HG03097 (cell line): Measurements from ENCODE around the gene KCTD11.
A peak's percentile ranks its signal among the peaks of the same experiment; 100 is the strongest.
"Not testable (repeated sequence)": the region's sequence is repeated elsewhere in the genome, so short reads cannot be mapped to it uniquely, and the experiment has no call there.

Experiments
- ATAC-seq: cut with Tn5 transposase; IDR thresholded peaks from one replicate; pipeline ENCODE4 v1.9.1; 2021; ENCODE audit not compliant: unreplicated experiment, low FRiP score

The KCTD11 gene

DNA sequence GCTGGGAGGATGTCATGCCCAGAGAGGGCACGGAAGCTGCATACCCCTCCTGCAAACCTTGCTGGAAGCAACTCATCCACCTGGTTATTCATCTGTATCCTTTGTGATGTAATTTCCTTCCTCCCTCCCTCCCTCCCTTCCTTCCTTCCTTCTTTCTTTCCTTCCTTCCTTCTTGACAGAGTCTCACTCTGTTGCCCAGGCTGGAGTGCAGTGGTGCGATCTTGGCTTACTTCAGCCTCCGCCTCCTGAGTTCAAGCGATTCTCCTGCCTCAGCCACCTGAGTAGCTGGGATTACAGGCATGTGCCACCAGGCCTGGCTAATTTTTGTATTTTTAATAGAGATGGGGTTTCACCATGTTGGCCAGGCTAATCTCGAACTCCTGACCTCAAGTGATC lies 16.6 kb downstream of the KCTD11 start:
- not testable (repeated sequence) for ATAC-seq

DNA sequence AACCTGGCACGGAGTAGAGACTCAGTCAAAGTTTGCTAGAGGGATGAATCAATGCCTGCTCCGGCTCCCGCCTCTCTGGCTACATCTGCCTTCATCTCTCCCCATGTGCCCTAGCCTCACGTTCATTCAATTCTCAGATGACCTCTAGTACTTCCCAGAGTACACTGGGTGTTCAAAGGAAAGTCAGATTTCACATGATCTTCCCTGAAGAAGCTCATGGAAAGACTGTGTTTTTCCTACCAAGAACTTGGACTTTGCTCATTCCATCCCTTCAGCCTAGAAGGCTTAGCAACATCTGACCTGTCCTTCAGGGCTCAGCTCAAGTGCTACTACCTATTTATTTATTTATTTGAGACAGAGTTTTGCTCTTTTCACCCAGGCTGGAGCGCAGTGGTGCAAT lies 17.9 kb downstream of the KCTD11 start:
- no peak for ATAC-seq

- ATAC-seq: no peak
These were observed 18.9 kb downstream of the KCTD11 start for GRCh38 chr17:7370853-7371252.

DNA sequence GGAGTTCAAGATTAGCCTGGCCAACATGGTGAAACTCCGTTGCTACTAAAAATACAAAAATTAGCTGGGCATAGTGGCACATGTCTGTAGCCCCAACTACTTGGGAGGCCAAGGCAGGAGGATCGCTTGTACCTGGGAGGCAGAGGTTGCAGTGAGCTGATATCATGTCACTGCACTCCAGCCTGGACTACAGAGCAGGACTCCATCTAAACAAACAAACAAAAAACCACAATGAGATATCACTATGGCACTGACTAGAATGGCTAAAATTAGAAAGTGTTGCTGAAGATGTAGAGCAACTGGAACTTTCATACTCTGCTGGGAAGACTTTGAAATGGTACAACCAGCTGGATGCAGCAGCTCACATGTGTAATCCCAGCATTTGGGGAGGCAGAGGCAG lies 22.4 kb downstream of the KCTD11 start:
- ATAC-seq: no peak

- no peak for ATAC-seq
These were observed 27.2 kb downstream of the KCTD11 start for GRCh38 chr17:7379134-7379533.

GRCh38 chr17:7380321-7380720 lies 28.4 kb downstream of the KCTD11 start:
- no peak for ATAC-seq

DNA sequence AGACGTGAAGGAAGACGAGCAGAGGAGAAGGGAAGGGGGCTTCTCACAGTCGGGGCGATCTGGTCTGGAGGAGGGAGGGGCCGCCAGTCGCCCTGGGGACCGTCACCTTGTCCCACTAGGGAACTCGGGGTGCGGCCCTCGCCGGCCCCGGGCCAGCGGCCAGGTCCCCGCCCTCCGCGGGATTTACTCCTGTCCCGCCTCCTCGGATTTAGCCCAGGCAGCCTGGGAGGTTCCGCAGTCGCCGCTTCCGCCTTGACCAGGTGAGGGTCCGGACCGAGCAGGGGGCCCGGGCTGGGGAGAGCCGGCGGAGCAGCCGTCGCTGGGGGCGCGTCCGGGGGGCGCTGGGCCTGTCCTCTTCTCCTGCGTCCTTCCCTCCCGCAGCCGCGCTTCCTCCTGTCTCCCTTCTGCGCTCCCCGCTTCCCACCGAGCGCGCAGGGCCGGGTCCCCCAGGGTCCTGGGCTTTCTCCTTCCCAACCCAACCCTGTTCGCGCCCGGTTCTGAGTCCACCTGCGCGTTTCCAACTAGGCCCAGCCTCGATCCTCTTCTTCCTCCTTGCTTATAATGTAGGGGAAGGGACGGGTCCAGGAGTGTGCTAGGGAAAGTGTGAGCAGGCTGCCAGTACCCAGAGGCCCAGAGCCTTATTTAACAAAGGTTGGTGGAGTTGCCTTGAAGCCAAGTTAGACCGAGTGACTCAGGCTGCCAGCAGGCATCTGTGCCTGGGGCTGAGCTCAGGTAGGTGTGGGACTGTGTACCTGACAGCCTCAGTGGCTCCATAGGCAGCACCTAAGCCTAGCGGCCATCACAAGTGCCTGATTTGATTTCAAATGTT lies 29.1 kb downstream of the KCTD11 start, which contains the start of gene TNK1:
Gene TNK1 (plus strand): TSS at position 235 of the 829 bp plus-strand sequence. CDS start 1,838 bp downstream, outside the sequence.
- ATAC-seq: no peak

DNA sequence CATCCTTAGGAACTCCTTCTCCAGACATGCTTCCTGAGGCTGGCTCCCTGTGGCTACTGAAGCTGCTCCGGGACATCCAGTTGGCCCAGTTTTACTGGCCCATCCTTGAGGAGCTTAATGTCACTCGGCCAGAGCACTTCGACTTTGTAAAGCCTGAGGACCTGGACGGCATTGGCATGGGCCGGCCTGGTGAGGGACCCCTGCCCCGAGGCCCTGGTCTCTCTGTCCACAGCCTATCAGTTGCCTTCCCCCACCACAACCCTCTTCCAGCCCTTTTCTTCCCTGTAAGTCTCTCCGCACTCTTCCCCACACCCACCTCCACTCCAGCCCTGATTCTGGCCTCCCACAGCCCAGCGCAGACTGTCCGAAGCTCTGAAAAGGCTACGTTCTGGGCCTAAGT lies 30.9 kb downstream of the KCTD11 start:
- ATAC-seq: no peak

DNA sequence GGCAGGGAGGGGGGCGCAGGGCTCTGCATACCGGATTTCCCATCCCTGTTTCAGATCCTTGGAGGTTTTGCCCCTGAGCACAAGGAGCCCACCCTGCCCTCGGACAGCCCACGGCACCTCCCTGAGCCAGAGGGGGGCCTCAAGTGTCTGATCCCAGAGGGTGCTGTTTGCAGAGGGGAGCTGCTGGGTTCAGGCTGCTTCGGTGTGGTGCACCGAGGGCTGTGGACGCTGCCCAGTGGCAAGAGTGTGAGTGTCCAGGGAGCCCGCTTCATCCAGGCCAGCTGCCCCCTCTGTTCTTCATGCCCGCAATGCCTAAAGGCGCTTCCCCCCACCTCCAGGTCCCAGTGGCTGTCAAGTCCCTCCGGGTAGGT lies 31.4 kb downstream of the KCTD11 start:
- ATAC-seq: no peak

DNA sequence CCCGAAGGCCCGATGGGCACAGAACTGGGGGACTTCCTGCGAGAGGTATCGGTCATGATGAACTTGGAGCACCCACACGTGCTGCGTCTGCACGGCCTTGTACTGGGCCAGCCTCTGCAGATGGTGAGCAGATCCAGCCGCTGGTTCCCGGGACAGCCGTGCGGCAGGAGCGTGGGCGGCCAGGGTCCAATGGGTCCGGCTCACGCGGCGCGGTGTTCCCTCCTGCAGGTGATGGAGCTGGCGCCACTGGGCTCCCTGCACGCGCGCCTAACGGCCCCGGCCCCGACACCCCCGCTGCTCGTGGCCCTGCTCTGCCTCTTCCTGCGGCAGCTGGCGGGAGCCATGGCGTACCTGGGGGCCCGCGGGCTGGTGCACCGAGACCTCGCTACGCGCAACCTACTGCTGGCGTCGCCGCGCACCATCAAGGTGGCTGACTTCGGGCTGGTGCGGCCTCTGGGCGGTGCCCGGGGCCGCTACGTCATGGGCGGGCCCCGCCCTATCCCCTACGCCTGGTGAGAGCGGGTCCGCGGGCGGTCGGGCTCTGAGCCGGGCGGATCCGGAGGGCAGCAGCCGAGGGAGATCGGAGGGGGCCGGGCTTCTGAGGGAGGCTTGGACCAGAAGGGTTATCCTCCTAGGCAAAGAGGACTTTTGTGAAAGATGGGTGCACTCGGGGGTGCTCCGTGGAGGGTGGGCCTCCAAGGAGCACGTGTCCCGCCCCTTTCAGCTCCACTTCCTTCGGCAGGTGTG lies 32.0 kb downstream of the KCTD11 start:
- no peak for ATAC-seq

- ATAC-seq: no peak
These were observed 32.6 kb downstream of the KCTD11 start for GRCh38 chr17:7384489-7385081.

DNA sequence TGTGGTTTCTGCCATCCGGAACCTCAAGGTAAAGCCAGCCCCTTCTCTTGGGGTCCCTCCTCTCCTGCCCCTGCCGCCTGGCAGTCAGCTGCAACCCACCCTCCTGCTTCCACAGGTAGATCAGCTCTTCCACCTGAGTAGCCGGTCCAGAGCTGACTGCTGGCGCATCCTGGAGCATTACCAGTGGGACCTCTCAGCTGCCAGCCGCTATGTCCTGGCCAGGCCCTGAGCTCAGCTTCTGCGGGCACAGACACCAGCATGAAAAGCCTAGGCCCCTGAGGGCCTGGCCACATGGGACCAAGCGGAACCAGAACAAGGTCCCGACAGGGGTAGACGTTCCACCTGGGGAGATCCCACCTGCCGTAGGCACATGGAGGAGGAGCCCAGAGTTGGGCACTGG lies 36.9 kb downstream of the KCTD11 start:
- ATAC-seq: no peak

- no peak for ATAC-seq
These were observed 38.3 kb downstream of the KCTD11 start for GRCh38 chr17:7389924-7390910.

DNA sequence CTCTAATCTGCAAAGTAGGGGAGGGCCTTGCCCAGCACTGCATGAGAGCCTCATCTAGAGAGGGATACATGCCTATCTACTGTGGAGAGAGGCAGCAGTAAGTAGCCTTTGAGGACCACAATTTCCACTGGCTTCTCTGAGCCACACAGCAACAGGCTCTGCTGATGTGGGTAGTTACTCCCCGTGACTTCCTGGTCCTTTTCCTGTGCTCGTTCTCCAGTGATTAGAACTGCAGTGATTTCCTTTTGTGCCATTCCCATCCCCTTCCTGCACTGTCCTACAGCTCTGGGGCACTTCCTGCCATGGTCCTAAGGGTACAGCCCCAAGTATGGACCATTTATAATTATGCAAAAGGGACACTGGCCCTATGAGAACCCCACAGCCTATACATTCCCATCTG lies 39.3 kb downstream of the KCTD11 start:
- no peak for ATAC-seq

- ATAC-seq: no peak
These were observed 41.0 kb downstream of the KCTD11 start for GRCh38 chr17:7392696-7393612.

- ATAC-seq: peak; percentile 27
These were observed 41.9 kb downstream of the KCTD11 start for GRCh38 chr17:7393613-7394451.

- peak; percentile 64 for ATAC-seq
These were observed 42.7 kb downstream of the KCTD11 start, which contains the start of gene PLSCR3 for GRCh38 chr17:7394452-7395191. Gene PLSCR3, minus strand, starts transcription at chr17:7394525. Its CDS starts 415 bp downstream, at chr17:7394110.

DNA sequence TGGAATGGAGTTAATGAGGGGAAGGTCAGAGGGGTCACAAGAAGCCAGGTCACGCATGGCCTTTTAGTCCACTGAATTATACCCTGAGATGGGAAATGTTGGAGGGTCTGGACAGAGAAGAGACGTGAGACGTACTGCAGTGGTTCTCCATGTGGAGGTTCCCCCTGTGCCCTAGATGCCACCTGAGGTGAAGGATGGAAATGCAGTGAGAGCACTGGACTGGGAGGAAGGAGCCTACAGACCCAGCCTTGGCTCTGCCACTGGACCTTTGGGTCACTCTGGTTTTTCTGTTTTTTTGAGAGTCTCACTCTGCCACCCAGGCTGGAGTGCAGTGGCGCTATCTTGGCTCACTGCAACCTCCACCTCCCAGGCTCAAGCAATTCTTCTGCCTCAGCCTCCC lies 44.2 kb downstream of the KCTD11 start:
- ATAC-seq: no peak
